ENCODE results near the gene IGSF21.

IGSF21 gene

GRCh38 chr1:18094096-18094495 lies 13.5 kb upstream of the IGSF21 start:
- DNase-seq = no peak

- DNase-seq = no peak
Observed at GRCh38 chr1:18097206-18097605, 10.4 kb upstream of the IGSF21 start.

DNA sequence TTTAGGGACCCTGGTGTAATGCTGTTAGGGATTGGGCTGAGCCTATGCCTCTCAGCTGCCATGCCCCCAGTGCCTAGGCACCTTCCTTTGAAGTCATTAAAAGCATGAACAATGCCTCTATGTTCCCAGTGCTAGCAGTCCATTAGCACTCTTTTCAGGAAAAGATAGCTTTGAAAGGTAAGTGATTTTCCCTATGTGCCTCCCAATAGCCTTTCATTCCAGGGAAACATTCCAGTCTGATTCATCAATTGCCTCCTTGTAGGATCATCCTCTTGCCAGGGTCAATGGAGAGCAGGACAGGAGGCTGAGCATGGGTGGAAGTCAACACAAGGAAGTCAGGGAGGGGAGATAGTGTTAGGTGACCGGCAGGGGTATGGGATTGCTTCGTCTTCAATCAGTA lies 8.6 kb upstream of the IGSF21 start:
- DNase-seq = no peak

DNA sequence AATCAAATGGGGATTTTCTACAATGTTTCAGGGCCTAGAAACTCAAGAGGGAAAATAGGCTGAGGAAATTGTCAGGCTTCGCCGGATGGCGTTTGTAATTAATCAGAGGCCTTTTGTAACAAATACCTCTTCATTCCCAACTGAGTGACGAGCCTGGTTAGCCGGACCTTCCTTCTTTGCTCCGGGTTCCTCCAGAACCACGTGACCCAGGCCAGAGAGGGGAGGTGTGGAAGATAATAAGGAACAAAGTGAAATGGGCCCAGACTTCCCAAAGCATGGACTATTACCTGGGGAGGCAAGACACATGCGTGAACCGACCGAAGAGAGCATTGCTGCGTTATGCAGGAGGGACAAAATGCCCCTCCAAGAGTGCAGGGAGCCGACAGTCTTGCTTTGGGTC lies 7.5 kb upstream of the IGSF21 start:
- DNase-seq = no peak

DNA sequence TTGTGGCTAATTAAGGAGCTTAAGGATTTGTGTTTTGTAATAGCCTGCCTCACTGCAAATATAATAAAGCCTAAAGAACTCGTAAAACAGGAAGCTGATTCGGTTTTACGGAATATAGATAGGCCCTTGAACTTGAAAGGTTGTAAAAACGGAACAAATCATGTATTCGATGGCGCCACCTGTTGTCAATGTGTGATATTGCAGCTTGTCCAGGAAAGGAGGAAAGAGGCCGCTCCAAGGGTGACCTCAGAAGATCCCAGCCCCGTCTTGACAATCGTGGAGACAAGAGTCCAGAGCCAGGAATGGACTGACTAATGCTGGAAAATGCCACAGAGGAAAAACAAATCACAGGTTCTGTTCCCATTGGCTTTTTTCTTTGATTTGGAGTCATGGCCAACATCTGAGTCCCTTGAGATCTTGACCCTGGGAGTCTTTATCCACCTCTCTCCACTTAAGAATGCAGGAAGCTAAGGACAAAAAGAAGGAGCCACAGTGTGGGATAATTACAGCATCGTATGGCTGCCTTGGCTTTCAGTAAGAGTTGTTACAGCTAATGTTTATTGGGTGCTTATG lies 7.0 kb upstream of the IGSF21 start:
- peak in 45 of 58 donors; percentile 10 to 82 (median 34) for DNase-seq

GRCh38 chr1:18101508-18101907 lies 6.1 kb upstream of the IGSF21 start:
- DNase-seq = no peak

DNA sequence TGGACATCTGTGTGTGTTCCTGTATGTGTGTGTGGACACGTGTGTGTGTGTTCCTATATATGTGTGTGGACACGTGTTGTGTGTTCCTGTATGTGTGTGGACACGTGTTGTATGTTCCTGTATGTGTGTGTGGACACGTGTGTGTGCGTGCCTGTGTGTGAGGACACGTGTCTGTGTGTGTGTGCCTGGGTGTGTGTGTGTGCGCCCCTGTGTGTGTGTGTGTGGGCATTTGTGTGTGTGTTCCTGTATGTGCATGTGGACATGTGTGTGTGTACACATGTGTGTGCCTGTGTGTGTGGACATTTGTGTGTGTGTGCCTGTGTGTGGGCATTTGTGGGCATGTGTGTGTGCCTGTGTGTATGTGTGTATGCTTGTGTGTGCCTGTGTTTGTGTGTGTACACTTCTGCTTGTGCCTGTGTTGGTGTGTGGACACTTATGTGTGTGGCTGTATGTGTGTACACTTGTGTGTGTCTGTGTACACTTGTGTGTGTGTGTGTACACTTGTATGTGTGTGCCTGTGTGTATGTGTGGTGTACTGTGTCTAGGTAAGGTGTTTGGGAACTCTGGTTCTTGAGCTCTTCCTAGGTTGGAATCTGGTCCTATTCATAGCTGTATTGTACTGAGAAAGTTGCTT lies 3.7 kb upstream of the IGSF21 start:
- DNase-seq = no peak

- no peak for DNase-seq
Observed at GRCh38 chr1:18104546-18105100, 3.0 kb upstream of the IGSF21 start.

- DNase-seq = no peak
Observed at GRCh38 chr1:18105196-18105595, 2.4 kb upstream of the IGSF21 start.

GRCh38 chr1:18108299-18109057 lies 880 bp downstream of the IGSF21 start:
- DNase-seq = peak in 10 of 58 donors; percentile 24 to 60 (median 46)

GRCh38 chr1:18109058-18109755 lies 1.6 kb downstream of the IGSF21 start:
- DNase-seq = peak in 31 of 58 donors; percentile 4 to 65 (median 28)

GRCh38 chr1:18109756-18110597 lies 2.4 kb downstream of the IGSF21 start:
- DNase-seq = peak in 51 of 58 donors; percentile 16 to 73 (median 46)

- peak in 3 of 58 donors; percentile 36 to 50 (median 44) for DNase-seq
Observed at GRCh38 chr1:18110598-18110939, 3.0 kb downstream of the IGSF21 start.

DNA sequence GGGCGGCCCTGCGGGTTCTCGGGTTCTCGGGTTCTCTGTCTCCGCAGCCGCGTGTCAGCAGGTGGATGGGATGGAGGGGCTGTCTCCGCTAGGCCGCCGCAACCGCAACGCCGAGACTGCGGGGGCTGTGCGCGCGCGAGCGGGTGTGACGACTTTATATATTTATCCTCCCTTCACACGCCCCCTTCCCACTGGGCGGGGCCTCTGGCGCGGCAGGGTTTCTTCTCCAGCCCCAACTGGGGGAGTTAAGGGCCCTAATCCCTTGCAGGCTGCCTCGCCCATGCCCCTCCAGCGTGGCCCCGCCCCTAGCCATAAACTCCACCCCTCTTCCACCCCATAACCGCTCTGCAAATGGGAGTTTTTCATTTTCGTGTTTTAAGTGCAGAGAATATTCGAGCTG lies 3.4 kb downstream of the IGSF21 start:
- peak in 32 of 58 donors; percentile 6 to 52 (median 30) for DNase-seq

GRCh38 chr1:18111605-18112297 lies 4.2 kb downstream of the IGSF21 start:
- DNase-seq = peak in 1 of 58 donors; percentile 30

- peak in 4 of 58 donors; percentile 9 to 41 (median 20) for DNase-seq
Observed at GRCh38 chr1:18112611-18113010, 5.0 kb downstream of the IGSF21 start.

DNA sequence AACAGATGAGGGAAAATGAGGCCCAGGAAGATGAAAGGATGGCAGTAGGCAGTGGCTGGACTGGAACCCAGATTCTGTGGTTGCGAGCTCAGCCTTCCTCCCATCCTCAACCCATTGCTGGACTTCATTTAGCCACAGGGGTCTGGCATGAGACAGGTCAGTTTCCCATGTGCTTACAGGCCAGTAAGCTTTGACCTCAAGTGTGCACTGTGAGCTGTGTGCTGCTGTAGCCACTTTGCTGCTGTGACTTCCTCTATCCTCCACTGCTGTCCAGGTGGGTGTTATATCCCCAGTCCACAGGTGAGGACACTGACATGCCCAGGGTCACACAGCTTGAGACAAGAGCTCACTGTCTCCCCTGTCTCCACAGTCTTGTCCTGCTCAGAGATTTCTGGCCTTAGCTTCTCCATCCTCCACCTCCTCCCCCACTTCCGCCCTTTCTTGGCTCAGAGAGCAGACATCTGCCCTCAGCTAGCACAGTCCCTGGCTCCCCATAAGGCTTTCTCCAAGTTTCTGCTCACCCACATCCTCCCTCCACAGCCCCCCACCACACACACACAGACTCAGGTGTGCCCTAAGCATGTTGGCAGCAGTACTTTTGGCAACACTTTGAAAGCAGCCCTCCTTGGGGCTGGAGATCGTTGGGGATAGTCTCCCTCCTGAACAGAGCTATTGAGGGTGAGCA lies 7.3 kb downstream of the IGSF21 start:
- no peak for DNase-seq

- no peak for DNase-seq
Observed at GRCh38 chr1:18116777-18117176, 9.2 kb downstream of the IGSF21 start.

- peak in 41 of 58 donors; percentile 7 to 80 (median 40) for DNase-seq
Observed at GRCh38 chr1:18118078-18118477, 10.5 kb downstream of the IGSF21 start.
